Adrenal gland (tissue), 12 donors: Measurements from ENCODE around the gene NECTIN4. TPM values are rescaled to one million over a fixed set of nuclear protein-coding genes. Genes with fewer than 3 reads are reported as not detected.

ENCODE experiments used
- DNase-seq, 7 donors: peaks; one replicate each; pipeline ENCODE4 v3.0.0-alpha.2; 2019 to 2020
- H3K27ac ChIP-seq, 5 donors: fragments of 200-600 bp; sonication (generic) in 4 of 5; 1 replicate in 3 of 5; 2 replicates in 2 of 5; pipeline versions ENCODE4 v1.5.1 to v1.8.0; 2016 to 2020; ENCODE audit warnings: mild to moderate bottlenecking in 1 of 5
- H3K27me3 ChIP-seq: fragments of 200-600 bp; 2 replicates; pipeline ENCODE4 v1.8.0; 2021
- H3K36me3 ChIP-seq, 2 donors: fragments of 200-600 bp; replicated peaks in 1 of 2; 1 replicate in 1 of 2; 2 replicates in 1 of 2; pipeline versions ENCODE4 v1.5.1 to v1.8.0; 2018 to 2022
- H3K4me1 ChIP-seq, 2 donors: fragments of 200-600 bp; replicated peaks in 1 of 2; 1 replicate in 1 of 2; 2 replicates in 1 of 2; pipeline versions ENCODE4 v1.5.1 to v1.8.0; 2018 to 2021
- H3K4me3 ChIP-seq, 4 donors: fragments of 200-600 bp; sonication (generic) in 3 of 4; one replicate each; pipeline ENCODE4 v1.5.1; 2016 to 2018
- H3K9me3 ChIP-seq, 3 donors: fragments of 200-600 bp; sonication (generic) in 1 of 3; replicated peaks in 1 of 3; 1 replicate in 2 of 3; 2 replicates in 1 of 3; pipeline versions ENCODE4 v1.5.1 to v1.8.0; 2016 to 2021
- POLR2A ChIP-seq, 2 donors: fragments of 450-650 bp; IDR thresholded peaks; one replicate each; pipeline ENCODE4 v1.6.1; 2017; ENCODE audit warnings: antibody characterized with exemption in 2 of 2, mild to moderate bottlenecking in 2 of 2, moderate library complexity in 1 of 2
- WGBS, 4 donors: extraction: QIAGEN DNeasy Blood & Tissue Kit in 2 of 4; methylation state at CpG; one replicate each; pipeline versions ENCODE4 v1.1.5 to v1.1.7; 2013 to 2017; 5-methylcytosine and 5-hydroxymethylcytosine counted together
- intact Hi-C, 2 donors: fragments of 100-400 bp; cut with DNase I; formaldehyde crosslinking; loops; one replicate each; pipeline versions ENCODE4 v1.14.1 to v1.15.0; 2022 to 2023
- polyA plus RNA-seq, 3 donors: library from polyadenylated mRNA; stranded (reverse); fragments of 200-250 nt in 2 of 3; fragments of 350-450 nt in 1 of 3; fragmentation: Illumina TruSeq in 1 of 3; extraction: RNeasy Lipid Tissue Mini Kit (QIAGEN cat#74804) in 1 of 3; gene quantifications; one replicate each; pipeline ENCODE4 v1.2.3, GENCODE V29; 2013 to 2014
- total RNA-seq, 9 donors: library from RNA; depleted of rRNA in 4 of 9; stranded (reverse); fragments of >200 nt in 4 of 9; fragments of 120-200 nt in 1 of 9; fragmentation: NEBNext Ultra II Directional in 1 of 9; extraction: Animal tissue kit (Norgen Biotek cat#: 25700) in 1 of 9; gene quantifications; one replicate each; pipeline versions ENCODE4 v1.1.0 to v1.2.4, GENCODE V29; 2013 to 2023
- TF ChIP-seq, protein P1 (sequence below), 6 experiments: fragments of 450-650 bp in 4 of 6; fragments of 200-600 bp in 2 of 6; sonication (generic) in 1 of 6; IDR thresholded peaks; 1 replicate in 5 of 6; 2 replicates in 1 of 6; pipeline versions ENCODE4 v1.5.1 to v1.8.0; 2016 to 2021; ENCODE audit warnings: antibody characterized with exemption in 6 of 6, mild to moderate bottlenecking in 2 of 6, moderate library complexity in 1 of 6
- donor health status: healthy with polysubstance abuse.
- donor health status: Bipolar disorder and iron deficiency.
- donor health status: DM: yes; HTN: yes; CAD: no.
- donor health status: DM: no; HTN: no; CAD: no.
- donor health status: DM: no; HTN: no; CAD: no.
- donor health status: DM: yes; HTN: yes; CAD: no.

NECTIN4 gene
- total and polyA plus RNA-seq, 12 donors: 0.06 to 0.10 TPM; not detected in 10

DNA sequence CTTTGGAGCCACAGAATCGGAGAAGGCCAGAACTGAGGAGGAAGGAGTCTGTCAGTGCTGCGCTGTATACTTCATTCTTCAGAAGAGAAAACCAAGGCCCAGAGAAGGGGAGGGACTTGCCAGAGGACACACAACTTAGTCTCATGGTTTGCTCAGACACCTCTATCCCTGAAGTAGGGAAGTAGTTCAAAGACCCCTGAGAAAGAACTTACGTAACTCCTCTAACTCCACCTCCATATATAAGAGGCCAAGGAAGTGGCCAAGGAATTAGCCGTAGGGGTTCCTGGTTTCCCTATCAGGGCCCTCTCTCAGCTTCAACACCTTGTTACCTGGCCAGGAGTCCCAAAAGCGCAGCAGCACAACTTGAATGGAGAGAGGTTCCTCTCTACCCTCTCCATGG is 580 bp upstream of the NECTIN4 start:
- no peak for TF ChIP-seq POLR2A (IDR thresholded peaks at IDR 0.05)
- TF ChIP-seq, protein P1, sequence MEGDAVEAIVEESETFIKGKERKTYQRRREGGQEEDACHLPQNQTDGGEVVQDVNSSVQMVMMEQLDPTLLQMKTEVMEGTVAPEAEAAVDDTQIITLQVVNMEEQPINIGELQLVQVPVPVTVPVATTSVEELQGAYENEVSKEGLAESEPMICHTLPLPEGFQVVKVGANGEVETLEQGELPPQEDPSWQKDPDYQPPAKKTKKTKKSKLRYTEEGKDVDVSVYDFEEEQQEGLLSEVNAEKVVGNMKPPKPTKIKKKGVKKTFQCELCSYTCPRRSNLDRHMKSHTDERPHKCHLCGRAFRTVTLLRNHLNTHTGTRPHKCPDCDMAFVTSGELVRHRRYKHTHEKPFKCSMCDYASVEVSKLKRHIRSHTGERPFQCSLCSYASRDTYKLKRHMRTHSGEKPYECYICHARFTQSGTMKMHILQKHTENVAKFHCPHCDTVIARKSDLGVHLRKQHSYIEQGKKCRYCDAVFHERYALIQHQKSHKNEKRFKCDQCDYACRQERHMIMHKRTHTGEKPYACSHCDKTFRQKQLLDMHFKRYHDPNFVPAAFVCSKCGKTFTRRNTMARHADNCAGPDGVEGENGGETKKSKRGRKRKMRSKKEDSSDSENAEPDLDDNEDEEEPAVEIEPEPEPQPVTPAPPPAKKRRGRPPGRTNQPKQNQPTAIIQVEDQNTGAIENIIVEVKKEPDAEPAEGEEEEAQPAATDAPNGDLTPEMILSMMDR (IDR thresholded peaks at IDR 0.05): no peak
- intact Hi-C loops: loop anchor here in 1 of 2 donors (5.0 kb wide), 1 partner anchor 83 kb away; no protein-coding TSS in a partner anchor
- Histone ChIP-seq H3K36me3 (no peaks in the 10 kb centered on the region), H3K27ac (no peak overlapping the region), H3K4me3 (no peak overlapping the region), H3K4me1 (no peaks in the 10 kb centered on the region), H3K27me3 (no peaks in the 10 kb centered on the region), H3K9me3 (no peaks in the 10 kb centered on the region)
- WGBS, 4 donors: 85 to 98% (median 94%) methylated on average over 4 to 5 of the region's 5 CpGs
- no peak for DNase-seq

DNA sequence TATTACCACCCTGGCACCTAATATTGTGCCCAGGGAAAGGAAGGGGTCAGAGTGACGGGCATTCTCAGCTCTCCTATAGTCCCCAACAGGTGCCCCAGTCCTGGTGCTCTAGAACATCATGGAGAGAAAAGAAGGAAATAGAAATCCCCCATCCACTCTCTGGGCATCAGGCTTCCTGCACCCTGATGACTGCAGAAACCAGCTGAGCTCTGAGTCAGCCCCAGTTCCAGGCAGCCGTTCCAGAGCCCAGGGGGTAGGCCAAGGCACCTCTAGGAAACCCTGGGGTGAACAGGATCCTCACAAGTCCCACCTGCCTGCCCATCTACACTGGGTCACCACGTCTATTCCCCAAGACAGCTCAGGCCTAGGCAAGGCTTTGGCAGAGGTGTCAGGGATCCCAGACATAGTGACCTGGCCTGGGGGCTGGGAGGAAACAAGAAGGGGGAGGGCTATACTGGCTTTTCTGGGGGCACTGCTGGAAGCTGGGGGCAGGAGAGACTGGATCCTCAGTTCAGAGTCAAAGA is 709 bp downstream of the NECTIN4 start:
- Histone ChIP-seq H3K4me1 (peaks cover 0 to 2% of the 10 kb centered on the region in 2 donors), H3K27ac (no peak overlapping the region), H3K9me3 (no peaks in the 10 kb centered on the region), H3K36me3 (no peaks in the 10 kb centered on the region), H3K4me3 (no peak overlapping the region), H3K27me3 (no peaks in the 10 kb centered on the region)
- no peak for DNase-seq
- TF ChIP-seq, protein P1 (IDR thresholded peaks at IDR 0.05): no peak
- no peak for TF ChIP-seq POLR2A (IDR thresholded peaks at IDR 0.05)
- intact Hi-C loops: no loop called here
- WGBS, 4 donors: 70 to 88% (median 80%) methylated on average over 1 to 3 of the region's 3 CpGs

DNA sequence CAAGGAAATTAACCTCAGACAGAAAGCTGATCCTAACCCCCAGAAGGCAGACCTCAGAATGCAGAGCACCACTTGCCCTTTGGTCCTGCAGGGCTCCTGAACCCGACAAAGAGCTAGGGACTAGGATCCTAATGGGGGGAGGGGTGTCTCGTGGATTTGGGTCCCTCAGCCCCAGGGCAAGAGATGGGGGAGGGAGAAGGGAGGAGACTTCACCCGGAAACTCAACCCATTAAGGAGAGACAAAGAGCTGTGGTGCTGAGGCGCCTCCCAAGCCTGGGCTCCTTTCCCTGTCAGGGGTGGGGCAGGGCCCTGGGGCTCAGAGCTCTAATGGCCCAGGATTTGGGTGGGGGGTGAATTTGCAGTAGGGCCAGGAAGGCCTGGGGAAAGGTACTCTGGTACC is 2.9 kb downstream of the NECTIN4 start:
- no peak overlapping the region for H3K4me3 ChIP-seq
- TF ChIP-seq, protein P1 (IDR thresholded peaks at IDR 0.05): no peak
- TF ChIP-seq POLR2A (IDR thresholded peaks at IDR 0.05): no peak
- no peaks in the 10 kb centered on the region for H3K36me3 ChIP-seq
- WGBS, 4 donors: 72 to 75% (median 74%) methylated on average over 4 of the region's 4 CpGs
- H3K27me3 ChIP-seq: no peaks in the 10 kb centered on the region
- H3K27ac ChIP-seq: no peak overlapping the region
- no peak for DNase-seq
- H3K9me3 ChIP-seq: no peaks in the 10 kb centered on the region
- peaks cover 0 to 7% of the 10 kb centered on the region in 2 donors for H3K4me1 ChIP-seq
- intact Hi-C loops: no loop called here

GRCh38 chr1:161085165-161085564 is 4.2 kb downstream of the NECTIN4 start:
- H3K4me1 ChIP-seq: peaks cover 0 to 7% of the 10 kb centered on the region in 2 donors
- WGBS, 4 donors: 52 to 64% (median 62%) methylated on average over 2 of the region's 2 CpGs
- TF ChIP-seq, protein P1 (IDR thresholded peaks at IDR 0.05): no peak
- no peak for TF ChIP-seq POLR2A (IDR thresholded peaks at IDR 0.05)

More at GRCh38 chr1:161085165-161085564, 4.2 kb downstream of the NECTIN4 start:
- Histone ChIP-seq H3K9me3 (no peaks in the 10 kb centered on the region), H3K4me3 (no peak overlapping the region), H3K27ac (no peak overlapping the region), H3K27me3 (no peaks in the 10 kb centered on the region), H3K36me3 (no peaks in the 10 kb centered on the region)
- no peak for DNase-seq
- intact Hi-C loops: no loop called here
